A549 (cell line): ENCODE results near the gene AGXT.

Source experiments
- BHLHE40 ChIP-seq: IDR thresholded peaks from 2 replicates; pipeline ENCODE4 v1.6.1; 2012; ENCODE audit warnings: low read depth, low read length, inconsistent platforms
- CTCF ChIP-seq: fragments of >200 bp; sonication (Bioruptor Twin); formaldehyde crosslinking; IDR thresholded peaks from 3 replicates; pipeline ENCODE4 v1.5.1; 2016
- EP300 ChIP-seq, 2 experiments: fragments of >200 bp; sonication (Bioruptor Twin); formaldehyde crosslinking; IDR thresholded peaks; 2 replicates in 1 of 2; 3 replicates in 1 of 2; pipeline ENCODE4 v1.6.1; 2016 to 2017
- MAX ChIP-seq: IDR thresholded peaks from 2 replicates; pipeline ENCODE4 v1.6.1; 2012
- MYC ChIP-seq: IDR thresholded peaks from 2 replicates; pipeline ENCODE4 v1.6.1; 2012; ENCODE audit warnings: mild to moderate bottlenecking, inconsistent platforms, low read length, improper control_type of control experiment, borderline replicate concordance
- POLR2A ChIP-seq: IDR thresholded peaks from 2 replicates; pipeline ENCODE4 v1.6.1; 2012; ENCODE audit warnings: mild to moderate bottlenecking, low read length
- RAD21 ChIP-seq, 2 experiments: fragments of >200 bp in 1 of 2; sonication (Bioruptor Twin) in 1 of 2; formaldehyde crosslinking in 1 of 2; IDR thresholded peaks in 1 of 2; conservative IDR thresholded peaks in 1 of 2; 2 replicates in 1 of 2; 3 replicates in 1 of 2; pipeline ENCODE4 v1.6.1; 2012 to 2018; ENCODE audit warnings: inconsistent platforms in 1 of 2
- RCOR1 ChIP-seq: fragments of 150-350 bp; IDR thresholded peaks from 2 replicates; pipeline ENCODE4 v1.6.1; 2014; ENCODE audit warnings: antibody characterized with exemption, low read length, low read depth
- REST ChIP-seq: fragments of 200-600 bp; sonication (generic); IDR thresholded peaks from 2 replicates; pipeline ENCODE4 v1.6.1; 2016; ENCODE audit warnings: antibody characterized with exemption, mild to moderate bottlenecking, moderate library complexity
- SMC3 ChIP-seq: fragments of >200 bp; sonication (Bioruptor Twin); formaldehyde crosslinking; IDR thresholded peaks from 3 replicates; pipeline ENCODE4 v1.6.1; 2018; ENCODE audit warnings: inconsistent platforms
- ZNF302 ChIP-seq: fragments of 250-450 bp; sonication (Bioruptor Pico); IDR thresholded peaks from 2 replicates; pipeline ENCODE4 v1.9.0; 2021; ENCODE audit warnings: inconsistent platforms, mild to moderate bottlenecking, moderate library complexity

GRCh38 chr2:240906911-240907590, 38.4 kb downstream of the AGXT start:
- no peak for TF ChIP-seq RCOR1
- TF ChIP-seq REST, result no peak
- TF ChIP-seq BHLHE40, result no peak
- no peak for TF ChIP-seq CTCF
- no peak for TF ChIP-seq EP300 (IDR thresholded peaks at IDR 0.05)
- TF ChIP-seq RAD21 (conservative IDR thresholded peaks at IDR 0.05 in 1 of 2, IDR thresholded peaks at IDR 0.05 in 1 of 2), result no peak
- no peak for TF ChIP-seq ZNF302 (CRISPR knock-in tag)
- TF ChIP-seq MAX, result no peak
- TF ChIP-seq SMC3, result no peak
- TF ChIP-seq POLR2A, result no peak
- TF ChIP-seq MYC, result no peak
